HG02884 (cell line): Measurements from ENCODE around the gene POLG2.
"Not testable (repeated sequence)": the region's sequence is repeated elsewhere in the genome, so short reads cannot be mapped to it uniquely, and the experiment has no call there.

Source experiments
- ATAC-seq: cut with Tn5 transposase; IDR thresholded peaks from one replicate; pipeline ENCODE4 v1.9.1; 2021; ENCODE audit warnings: mild to moderate bottlenecking, moderate library complexity; ENCODE audit not compliant: unreplicated experiment

The POLG2 gene

GRCh38 chr17:64506201-64506575, 9.3 kb upstream of the POLG2 start, which contains the start of gene DDX5:
Gene DDX5, minus strand, starts transcription at chr17:64506289. Its CDS starts 170 bp downstream, at chr17:64506119.
- peak; percentile 52 for ATAC-seq

DNA sequence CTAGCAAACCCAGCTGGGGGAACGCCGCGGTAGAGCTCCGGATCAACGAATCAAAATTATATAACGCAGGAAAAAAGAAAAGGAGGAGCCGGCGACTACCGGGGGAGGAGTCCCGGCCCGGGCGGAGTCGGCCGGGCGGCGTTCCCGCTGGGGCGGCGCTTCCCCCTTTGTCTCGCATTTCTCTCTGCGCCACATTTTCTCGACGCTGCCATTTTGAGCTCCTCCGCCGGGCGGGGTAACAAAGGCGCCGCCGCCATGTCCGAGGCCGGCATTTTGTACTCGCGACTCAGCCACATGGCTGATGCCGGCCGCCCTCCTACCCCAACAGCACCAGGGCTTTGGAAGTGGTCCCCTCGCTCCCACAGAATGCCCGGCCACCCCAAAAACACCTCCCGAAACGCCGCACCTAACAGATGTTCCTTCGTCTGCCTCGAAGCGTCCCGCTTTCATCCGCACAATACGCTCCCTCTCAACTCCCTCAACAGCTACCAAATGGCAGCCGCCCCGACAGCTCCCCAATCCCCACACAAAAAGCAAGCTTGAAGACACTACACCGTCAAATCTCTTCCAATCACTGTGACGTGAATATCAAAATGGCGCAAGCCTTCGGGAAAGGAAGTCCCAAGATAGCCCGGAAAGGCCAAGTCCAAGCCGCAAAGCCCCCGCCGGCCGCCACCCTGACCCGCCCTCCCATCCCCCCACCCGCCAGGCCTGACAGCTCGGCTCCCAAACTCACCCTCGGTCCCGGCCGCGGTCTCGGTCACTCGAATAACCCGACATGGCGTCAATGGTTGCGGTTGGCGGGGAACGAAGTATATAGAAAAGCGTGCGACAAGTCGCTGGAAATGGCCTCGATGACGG, 8.7 kb upstream of the POLG2 start:
- no peak for ATAC-seq

- no peak for ATAC-seq
Observed at GRCh38 chr17:64504769-64505339, 8.0 kb upstream of the POLG2 start.

- no peak for ATAC-seq
Observed at GRCh38 chr17:64503821-64504768, 7.2 kb upstream of the POLG2 start.

- ATAC-seq = no peak
Observed at GRCh38 chr17:64503341-64503740, 6.5 kb upstream of the POLG2 start.

DNA sequence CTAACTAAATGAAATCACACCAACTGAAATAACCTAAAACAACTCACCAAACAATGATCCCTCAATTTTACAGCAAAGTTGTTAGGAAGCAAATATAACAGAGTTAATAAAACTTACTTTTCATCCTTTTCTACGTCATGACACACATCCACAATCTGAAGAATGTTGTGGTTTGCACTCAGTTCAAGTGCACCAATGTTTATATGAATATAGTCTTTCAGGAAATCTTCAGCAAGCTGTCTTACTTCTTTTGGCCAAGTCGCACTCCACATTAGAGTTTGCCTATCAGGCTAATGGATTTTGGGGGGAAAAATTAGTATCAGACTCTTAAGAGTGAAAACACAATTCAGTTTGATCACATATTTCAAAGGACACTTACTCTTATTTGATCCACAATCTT, 6.0 kb upstream of the POLG2 start:
- no peak for ATAC-seq

- no peak for ATAC-seq
Observed at GRCh38 chr17:64502021-64502420, 5.2 kb upstream of the POLG2 start.

GRCh38 chr17:64500862-64501765, 4.3 kb upstream of the POLG2 start:
- ATAC-seq = no peak

- no peak for ATAC-seq
Observed at GRCh38 chr17:64500487-64500859, 3.6 kb upstream of the POLG2 start.

DNA sequence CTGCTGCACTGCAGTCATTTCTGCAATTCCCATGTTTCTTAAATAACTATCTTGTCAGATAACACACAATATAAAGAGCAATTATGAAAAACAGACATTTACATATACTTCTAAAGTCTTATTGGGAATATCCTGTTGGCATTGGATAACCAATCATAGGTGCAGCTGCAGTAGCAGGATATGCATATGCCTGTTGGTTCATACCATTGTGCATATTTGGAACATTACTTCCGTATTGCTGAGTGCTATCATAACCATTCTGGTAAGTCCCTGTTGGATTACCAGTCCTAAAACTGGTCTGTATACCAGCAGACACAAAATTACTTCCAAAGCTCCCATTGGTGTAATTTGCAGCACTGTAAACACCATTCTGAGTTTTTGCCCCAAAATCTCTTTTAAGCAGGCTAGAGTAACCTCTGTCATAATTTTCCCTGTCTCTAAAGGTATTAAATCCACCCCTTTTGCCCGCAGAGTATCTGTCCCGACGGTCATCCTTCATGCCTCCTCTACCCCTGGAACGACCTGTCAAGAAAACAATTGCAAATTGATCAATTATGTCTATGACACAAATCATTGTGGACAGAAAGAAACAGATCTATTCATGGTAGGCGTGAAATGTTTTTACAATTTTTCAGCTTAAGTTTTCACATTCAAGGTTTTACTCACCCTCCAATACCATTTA, 3.1 kb upstream of the POLG2 start:
- no peak for ATAC-seq

GRCh38 chr17:64498308-64499203, 1.7 kb upstream of the POLG2 start:
- no peak for ATAC-seq

DNA sequence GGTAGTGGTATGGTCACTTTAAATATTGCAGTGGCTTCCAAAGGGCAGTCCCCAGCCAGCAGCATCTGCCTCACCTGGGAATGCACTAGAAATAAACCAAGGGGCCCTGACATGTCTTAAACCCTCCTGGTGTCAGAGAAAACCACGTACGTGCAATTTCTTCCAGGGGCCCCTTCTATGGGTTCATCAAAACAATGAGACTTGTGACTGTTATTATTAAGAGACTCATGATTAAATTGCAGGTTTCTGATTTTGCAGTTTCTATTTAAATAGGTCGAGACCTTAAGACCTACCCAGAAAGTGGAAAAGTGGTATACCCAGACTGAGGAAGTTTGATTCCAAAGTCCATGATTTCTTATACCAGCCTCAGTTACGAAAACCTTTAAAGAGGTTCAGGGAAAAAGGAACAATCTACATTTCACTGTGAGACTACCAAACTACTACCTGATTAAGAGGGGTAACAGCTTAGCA, 746 bp upstream of the POLG2 start:
- ATAC-seq = peak; percentile 4

- ATAC-seq = no peak
Observed at GRCh38 chr17:64496348-64496785, 487 bp downstream of the POLG2 start.

DNA sequence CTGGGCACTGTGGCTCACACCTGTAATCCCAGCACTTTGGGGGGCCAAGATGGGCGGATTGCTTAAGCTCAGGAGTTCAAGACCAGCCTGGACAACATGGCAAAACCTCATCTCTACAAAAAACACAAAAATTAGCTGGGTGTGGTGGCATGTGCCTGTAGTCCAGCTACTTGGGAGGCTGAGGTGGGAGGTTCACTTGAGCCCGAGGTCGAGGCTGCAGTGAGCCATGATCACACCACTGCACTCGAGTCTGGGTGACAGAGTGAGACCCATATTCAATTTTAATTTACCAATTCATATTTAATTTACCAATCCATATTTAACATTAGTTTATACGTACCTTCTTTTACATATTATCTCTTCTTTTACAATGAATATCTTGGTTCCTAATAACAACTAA, 1.6 kb downstream of the POLG2 start:
- ATAC-seq = not testable (repeated sequence)

DNA sequence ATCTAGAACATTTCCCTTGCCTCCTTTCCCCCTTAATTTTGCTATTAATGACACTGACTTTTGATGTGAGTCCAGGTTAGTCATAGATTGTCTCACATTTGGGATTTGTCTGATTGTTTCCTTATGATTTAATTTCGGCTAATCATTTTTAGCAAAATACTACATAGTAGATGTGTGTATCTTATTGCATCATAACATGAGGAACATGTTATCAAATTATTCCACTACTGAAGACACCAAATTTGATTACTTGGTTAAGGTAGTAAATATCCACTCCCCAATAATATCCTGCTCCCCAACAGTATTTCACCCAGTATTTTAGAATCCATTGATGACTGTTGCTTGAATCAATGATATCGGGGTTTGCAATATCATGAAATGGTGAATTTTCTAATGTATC, 2.7 kb downstream of the POLG2 start:
- ATAC-seq = no peak

DNA sequence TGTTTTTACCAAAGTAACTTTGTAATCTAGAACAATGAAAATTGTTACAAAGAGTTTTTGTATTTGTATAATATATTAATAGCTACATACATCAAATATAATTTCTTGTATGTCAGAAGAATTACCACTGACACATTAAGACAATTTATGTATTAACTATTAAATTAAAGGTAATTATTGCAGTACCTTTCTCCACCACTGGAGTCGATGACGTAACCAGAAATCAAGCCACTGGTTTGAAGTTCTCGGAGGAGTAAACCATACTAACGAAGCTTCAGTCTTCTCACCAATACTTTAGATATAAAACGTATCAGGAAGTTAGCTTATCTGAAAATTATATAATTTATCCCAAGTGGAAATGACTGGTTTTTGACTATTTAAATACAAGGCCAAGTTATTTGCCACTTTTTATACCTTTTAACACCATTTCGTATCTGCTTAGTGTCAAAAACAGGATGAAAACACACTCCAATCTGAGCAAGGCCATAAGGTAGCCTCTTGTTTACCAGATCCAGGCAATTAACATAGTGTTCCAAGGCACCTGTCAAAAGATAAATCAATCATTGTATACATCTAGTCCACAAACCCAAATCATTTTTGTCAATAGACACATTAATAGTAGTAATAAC, 4.3 kb downstream of the POLG2 start:
- no peak for ATAC-seq

- no peak for ATAC-seq
Observed at GRCh38 chr17:64491994-64492393, 4.9 kb downstream of the POLG2 start.
